ENCODE measurements around the gene TOP3B. TPM values are rescaled to one million over a fixed set of nuclear protein-coding genes. Genes with fewer than 3 reads are reported as not detected.

The TOP3B gene
- total and polyA plus RNA-seq, 9 of the 15 experiments (the other 6 are each of a cell fraction or from before 2014, with no cell fraction given), result 3.0 to 188 (median 112) TPM

DNA sequence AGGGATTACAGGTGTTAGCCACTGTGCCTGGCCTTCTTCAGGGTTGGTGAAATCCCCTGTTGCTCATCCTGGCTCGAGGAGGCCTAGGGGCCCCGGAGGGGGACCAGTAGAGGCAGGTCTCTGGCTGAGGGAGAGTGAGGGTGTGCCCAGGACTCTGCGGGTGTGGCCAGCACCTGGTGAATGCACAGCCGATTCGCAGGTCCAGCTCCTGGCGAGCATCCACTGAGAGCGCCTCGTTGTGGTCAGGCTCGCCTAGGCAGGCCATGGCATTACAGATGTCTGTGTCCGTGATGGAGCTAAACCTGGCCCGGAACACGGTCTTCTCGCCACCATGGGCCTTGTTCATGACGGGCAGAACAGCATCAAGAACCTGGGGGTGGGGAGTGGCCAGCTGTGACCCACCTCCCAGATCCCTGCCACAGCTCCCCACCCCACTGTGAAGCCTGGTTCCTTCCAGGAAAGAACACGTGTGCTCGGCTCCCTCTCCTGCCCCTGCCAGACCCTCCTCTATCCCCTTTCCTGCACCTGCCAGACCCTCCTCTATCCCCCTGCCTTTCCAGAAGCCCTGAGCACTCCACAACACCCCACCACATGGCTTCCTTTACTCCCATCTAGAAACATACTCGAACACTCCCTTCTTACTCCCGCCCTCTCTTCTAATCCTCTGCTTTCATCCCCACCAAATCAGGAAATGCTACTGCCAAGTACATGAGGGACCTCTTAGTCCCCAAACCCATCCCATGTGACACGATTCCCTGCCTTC lies 12.4 kb downstream of the TOP3B start (continued):
- TF ChIP-seq AFF1 (IDR thresholded peaks at IDR 0.05; ENCODE audit: low read depth in 1 of 2, partially characterized antibody in 2 of 2), result no peak
- TF ChIP-seq GABPB1 (CRISPR knock-in tag; IDR thresholded peaks at IDR 0.05), result peak; percentile 39; the same call in 1 of the 2 replicates
- TF ChIP-seq ZSCAN29 (IDR thresholded peaks at IDR 0.05), result no peak
- TF ChIP-seq CXXC5 (CRISPR knock-in tag; IDR thresholded peaks at IDR 0.05), result no peak
- TF ChIP-seq CEBPB (tag; IDR thresholded peaks at IDR 0.05), result no peak
- TF ChIP-seq XRCC4 (IDR thresholded peaks at IDR 0.05; ENCODE audit: extremely low read depth, insufficient read depth, insufficient read length), result no peak
- TF ChIP-seq MAFK (IDR thresholded peaks at IDR 0.05; ENCODE audit: low read length), result 0 out of 2 replicates have a peak, but pooled peaks have one; percentile 7
- TF ChIP-seq, protein P1, sequence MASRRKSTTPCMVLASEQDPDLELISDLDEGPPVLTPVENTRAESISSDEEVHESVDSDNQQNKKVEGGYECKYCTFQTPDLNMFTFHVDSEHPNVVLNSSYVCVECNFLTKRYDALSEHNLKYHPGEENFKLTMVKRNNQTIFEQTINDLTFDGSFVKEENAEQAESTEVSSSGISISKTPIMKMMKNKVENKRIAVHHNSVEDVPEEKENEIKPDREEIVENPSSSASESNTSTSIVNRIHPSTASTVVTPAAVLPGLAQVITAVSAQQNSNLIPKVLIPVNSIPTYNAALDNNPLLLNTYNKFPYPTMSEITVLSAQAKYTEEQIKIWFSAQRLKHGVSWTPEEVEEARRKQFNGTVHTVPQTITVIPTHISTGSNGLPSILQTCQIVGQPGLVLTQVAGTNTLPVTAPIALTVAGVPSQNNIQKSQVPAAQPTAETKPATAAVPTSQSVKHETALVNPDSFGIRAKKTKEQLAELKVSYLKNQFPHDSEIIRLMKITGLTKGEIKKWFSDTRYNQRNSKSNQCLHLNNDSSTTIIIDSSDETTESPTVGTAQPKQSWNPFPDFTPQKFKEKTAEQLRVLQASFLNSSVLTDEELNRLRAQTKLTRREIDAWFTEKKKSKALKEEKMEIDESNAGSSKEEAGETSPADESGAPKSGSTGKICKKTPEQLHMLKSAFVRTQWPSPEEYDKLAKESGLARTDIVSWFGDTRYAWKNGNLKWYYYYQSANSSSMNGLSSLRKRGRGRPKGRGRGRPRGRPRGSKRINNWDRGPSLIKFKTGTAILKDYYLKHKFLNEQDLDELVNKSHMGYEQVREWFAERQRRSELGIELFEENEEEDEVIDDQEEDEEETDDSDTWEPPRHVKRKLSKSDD (conservative IDR thresholded peaks at IDR 0.05; ENCODE audit: low read length), result no peak
- no peak for TF ChIP-seq ZNF76 (CRISPR knock-in tag; IDR thresholded peaks at IDR 0.05; ENCODE audit: borderline replicate concordance)
- TF ChIP-seq KLF6 (CRISPR knock-in tag; IDR thresholded peaks at IDR 0.05; ENCODE audit: borderline replicate concordance), result no peak
- no peak for TF ChIP-seq SOX6 (IDR thresholded peaks at IDR 0.05)
- no peak for TF ChIP-seq HLTF (IDR thresholded peaks at IDR 0.05)
- TF ChIP-seq, protein P2, sequence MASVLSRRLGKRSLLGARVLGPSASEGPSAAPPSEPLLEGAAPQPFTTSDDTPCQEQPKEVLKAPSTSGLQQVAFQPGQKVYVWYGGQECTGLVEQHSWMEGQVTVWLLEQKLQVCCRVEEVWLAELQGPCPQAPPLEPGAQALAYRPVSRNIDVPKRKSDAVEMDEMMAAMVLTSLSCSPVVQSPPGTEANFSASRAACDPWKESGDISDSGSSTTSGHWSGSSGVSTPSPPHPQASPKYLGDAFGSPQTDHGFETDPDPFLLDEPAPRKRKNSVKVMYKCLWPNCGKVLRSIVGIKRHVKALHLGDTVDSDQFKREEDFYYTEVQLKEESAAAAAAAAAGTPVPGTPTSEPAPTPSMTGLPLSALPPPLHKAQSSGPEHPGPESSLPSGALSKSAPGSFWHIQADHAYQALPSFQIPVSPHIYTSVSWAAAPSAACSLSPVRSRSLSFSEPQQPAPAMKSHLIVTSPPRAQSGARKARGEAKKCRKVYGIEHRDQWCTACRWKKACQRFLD (CRISPR knock-in tag; IDR thresholded peaks at IDR 0.05), result no peak
- TF ChIP-seq ZBTB26 (CRISPR knock-in tag; IDR thresholded peaks at IDR 0.05), result peak; percentile 73; the same call in 1 of the 2 replicates
- TF ChIP-seq RFX1 (IDR thresholded peaks at IDR 0.05), result no peak
- TF ChIP-seq NR0B1 (IDR thresholded peaks at IDR 0.05; ENCODE audit: partially characterized antibody), result no peak
- no peak for TF ChIP-seq ZBED1 (IDR thresholded peaks at IDR 0.05)
